HCT116 (cell line): ENCODE results near the gene MOSPD2. TPM values are rescaled to one million over a fixed set of nuclear protein-coding genes. Genes with fewer than 3 reads are reported as not detected.

Experiments
- ATAC-seq: fragments of 200-7000 bp; cut with Tn5 transposase; 2 replicates; pipeline ENCODE4 v1.9.1; 2020; ENCODE audit warnings: mild to moderate bottlenecking, moderate library complexity
- BruUV-seq: library from RNA; stranded (reverse); fragments of 400-500 nt; replicated peaks from 2 replicates; lab custom pipeline; 2021; lab: Mats Ljungman, UMichigan
- CTCF ChIA-PET: fragments of 300-600 bp; sonication (Branson Sonifier 250); formaldehyde crosslinking; loops from one replicate; lab custom pipeline; 2021; ENCODE audit warnings: antibody characterized with exemption; lab: Charles Lee
- POLR2A ChIA-PET: fragments of 300-600, 350-600 bp; sonication (Branson Sonifier 250); formaldehyde crosslinking; loops from one replicate; lab custom pipeline; 2021; ENCODE audit warnings: antibody characterized with exemption; lab: Charles Lee
- RAD21 ChIA-PET, 2 experiments: fragments of 300-600 bp; sonication (Branson Sonifier 250); formaldehyde crosslinking; loops; one replicate each; lab custom pipeline; 2023; ENCODE audit warnings: low total read pairs in 2 of 2; ENCODE audit not compliant: uncharacterized antibody in 2 of 2, unreplicated experiment in 2 of 2, low non-redundant PET in 1 of 2; lab: Charles Lee
- DNase-seq: peaks from one replicate; pipeline ENCODE4 v3.0.0-alpha.2; 2010; ENCODE audit warnings: low read depth, low spot score
- H2AFZ ChIP-seq: fragments of 200-600 bp; shearing (Covaris generic), sonication (generic); 2 replicates; pipeline ENCODE4 v1.6.1; 2017; ENCODE audit warnings: low read depth, mixed run types, mixed read lengths, antibody characterized with exemption, low read length; ENCODE audit not compliant: poor library complexity, severe bottlenecking
- H3K27ac ChIP-seq: 2 replicates; pipeline ENCODE4 v1.5.1; 2012; ENCODE audit warnings: low read depth, low read length
- H3K27me3 ChIP-seq: fragments of 200-600 bp; sonication (generic); 2 replicates; pipeline ENCODE4 v1.6.1; 2016; ENCODE audit warnings: mixed run types, low read length, mixed read lengths; ENCODE audit not compliant: insufficient read depth
- H3K36me3 ChIP-seq, 2 experiments: fragments of 200-500 bp in 1 of 2; fragments of 200-600 bp in 1 of 2; sonication (Bioruptor generic) in 1 of 2; sonication (generic) in 1 of 2; 2 replicates each; pipeline versions ENCODE4 v1.5.1 to v1.6.1; 2014 to 2016; ENCODE audit warnings: low read length in 2 of 2, inconsistent platforms in 1 of 2, mixed read lengths in 1 of 2, mixed run types in 1 of 2; ENCODE audit not compliant: insufficient read depth in 2 of 2, control insufficient read depth in 1 of 2
- H3K4me1 ChIP-seq, 2 experiments: fragments of 200-600 bp in 1 of 2; sonication (generic) in 1 of 2; 2 replicates each; pipeline versions ENCODE4 v1.5.1 to v1.6.1; 2012 to 2017; ENCODE audit warnings: low read length in 2 of 2, inconsistent platforms in 1 of 2, mild to moderate bottlenecking in 1 of 2, mixed read lengths in 1 of 2, mixed run types in 1 of 2, moderate library complexity in 1 of 2; ENCODE audit not compliant: insufficient read depth in 2 of 2, control insufficient read depth in 1 of 2
- H3K4me2 ChIP-seq: fragments of 200-600 bp; sonication (generic); 2 replicates; pipeline ENCODE4 v1.6.1; 2017; ENCODE audit warnings: mixed run types, low read length, mixed read lengths
- H3K4me3 ChIP-seq, 2 experiments: fragments of 200-600 bp in 1 of 2; sonication (generic) in 1 of 2; replicated peaks in 1 of 2; 2 replicates each; pipeline ENCODE4 v1.5.1; 2011 to 2016; ENCODE audit warnings: low read length in 2 of 2, control low read depth in 1 of 2, low read depth in 1 of 2, mild to moderate bottlenecking in 1 of 2, mixed read lengths in 1 of 2, mixed run types in 1 of 2
- H3K79me2 ChIP-seq: fragments of 200-600 bp; sonication (generic); 2 replicates; pipeline ENCODE4 v1.6.1; 2017; ENCODE audit warnings: mild to moderate bottlenecking, mixed run types, low read length, moderate library complexity, mixed read lengths; ENCODE audit not compliant: insufficient read depth
- H3K9ac ChIP-seq: fragments of 200-600 bp; sonication (generic); 2 replicates; pipeline ENCODE4 v1.6.1; 2016; ENCODE audit warnings: low read length, mixed read lengths
- H3K9me2 ChIP-seq: fragments of 200-600 bp; sonication (generic), shearing (Covaris generic); 2 replicates; pipeline ENCODE4 v1.6.1; 2017; ENCODE audit warnings: mixed run types, mild to moderate bottlenecking, moderate library complexity; ENCODE audit not compliant: insufficient read depth
- H3K9me3 ChIP-seq, 2 experiments: fragments of 200-500 bp in 1 of 2; fragments of 200-600 bp in 1 of 2; sonication (Bioruptor generic) in 1 of 2; sonication (generic) in 1 of 2; 2 replicates each; pipeline ENCODE4 v1.6.1; 2014 to 2017; ENCODE audit warnings: low read length in 2 of 2, mixed read lengths in 2 of 2, inconsistent platforms in 1 of 2, low read depth in 1 of 2, mild to moderate bottlenecking in 1 of 2, mixed run types in 1 of 2, moderate library complexity in 1 of 2; ENCODE audit not compliant: control insufficient read depth in 1 of 2, insufficient read depth in 1 of 2
- H4K20me1 ChIP-seq: fragments of 200-600 bp; sonication (generic), shearing (Covaris generic); 2 replicates; pipeline ENCODE4 v1.6.1; 2017; ENCODE audit warnings: mixed run types, mild to moderate bottlenecking, moderate library complexity; ENCODE audit not compliant: insufficient read depth
- ATF3 ChIP-seq: IDR thresholded peaks from 2 replicates; pipeline ENCODE4 v1.6.1; 2012
- CBX3 ChIP-seq: IDR thresholded peaks from 2 replicates; pipeline ENCODE4 v1.6.1; 2012; ENCODE audit warnings: low read depth
- CEBPB ChIP-seq: IDR thresholded peaks from 2 replicates; pipeline ENCODE4 v1.6.1; 2012; ENCODE audit warnings: low read depth
- EZH2 ChIP-seq: fragments of 200-600 bp; sonication (generic); IDR thresholded peaks from 2 replicates; pipeline ENCODE4 v1.6.1; 2017; ENCODE audit warnings: antibody characterized with exemption, mixed run types
- FOSL1 ChIP-seq: IDR thresholded peaks from 2 replicates; pipeline ENCODE4 v1.6.1; 2012; ENCODE audit warnings: low read depth
- TCF7L2 ChIP-seq: IDR thresholded peaks from 2 replicates; pipeline ENCODE4 v1.7.0; 2011; ENCODE audit warnings: borderline replicate concordance, inconsistent platforms; ENCODE audit not compliant: insufficient read depth, insufficient read length; ENCODE audit errors: extremely low read depth
- intact Hi-C: fragments of 100-400 bp; cut with micrococcal nuclease; formaldehyde crosslinking; loops from 2 replicates; pipeline ENCODE4 v1.10.0; 2022
- total RNA-seq: library from RNA; stranded (reverse); gene quantifications from one replicate; pipeline ENCODE4 v1.2.1, GENCODE V29; 2021; ENCODE audit not compliant: unreplicated experiment
- TF ChIP-seq, protein P1 (sequence below): IDR thresholded peaks from 2 replicates; pipeline ENCODE4 v1.6.1; 2012
- TF ChIP-seq, protein P2 (sequence below): IDR thresholded peaks from 2 replicates; pipeline ENCODE4 v1.6.1; 2011; ENCODE audit warnings: mild to moderate bottlenecking, low read length, moderate library complexity; ENCODE audit not compliant: insufficient replicate concordance; ENCODE audit errors: extremely low read depth

Gene MOSPD2
- total RNA-seq, 1 experiment from 2014 or later, result 8.9 TPM

- no peak overlapping the region for H2AFZ ChIP-seq
- H3K36me3 ChIP-seq, result no peaks in the 10 kb centered on the region
- no peak overlapping the region for H3K4me2 ChIP-seq
- RAD21 ChIA-PET, result no interaction called here
- no TSS peak for BruUV-seq
- POLR2A ChIA-PET, result no interaction called here
- H3K9me3 ChIP-seq, result no peaks in the 10 kb centered on the region
- no peak overlapping the region for H3K4me3 ChIP-seq
- TF ChIP-seq CBX3 (no peak), FOSL1 (no peak), ATF3 (no peak), CEBPB (no peak), EZH2 (no peak), TCF7L2 (no peak)
- TF ChIP-seq, protein P1, sequence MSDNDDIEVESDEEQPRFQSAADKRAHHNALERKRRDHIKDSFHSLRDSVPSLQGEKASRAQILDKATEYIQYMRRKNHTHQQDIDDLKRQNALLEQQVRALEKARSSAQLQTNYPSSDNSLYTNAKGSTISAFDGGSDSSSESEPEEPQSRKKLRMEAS, result no peak
- TF ChIP-seq, protein P2, sequence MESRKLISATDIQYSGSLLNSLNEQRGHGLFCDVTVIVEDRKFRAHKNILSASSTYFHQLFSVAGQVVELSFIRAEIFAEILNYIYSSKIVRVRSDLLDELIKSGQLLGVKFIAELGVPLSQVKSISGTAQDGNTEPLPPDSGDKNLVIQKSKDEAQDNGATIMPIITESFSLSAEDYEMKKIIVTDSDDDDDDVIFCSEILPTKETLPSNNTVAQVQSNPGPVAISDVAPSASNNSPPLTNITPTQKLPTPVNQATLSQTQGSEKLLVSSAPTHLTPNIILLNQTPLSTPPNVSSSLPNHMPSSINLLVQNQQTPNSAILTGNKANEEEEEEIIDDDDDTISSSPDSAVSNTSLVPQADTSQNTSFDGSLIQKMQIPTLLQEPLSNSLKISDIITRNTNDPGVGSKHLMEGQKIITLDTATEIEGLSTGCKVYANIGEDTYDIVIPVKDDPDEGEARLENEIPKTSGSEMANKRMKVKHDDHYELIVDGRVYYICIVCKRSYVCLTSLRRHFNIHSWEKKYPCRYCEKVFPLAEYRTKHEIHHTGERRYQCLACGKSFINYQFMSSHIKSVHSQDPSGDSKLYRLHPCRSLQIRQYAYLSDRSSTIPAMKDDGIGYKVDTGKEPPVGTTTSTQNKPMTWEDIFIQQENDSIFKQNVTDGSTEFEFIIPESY, result no peak
- TF ChIP-seq, all 23 proteins: peak for 0
- no peaks in the 10 kb centered on the region for H3K4me1 ChIP-seq
- intact Hi-C loops, result no loop called here
- no peak overlapping the region for H3K9ac ChIP-seq
- H3K79me2 ChIP-seq, result no peaks in the 10 kb centered on the region
- CTCF ChIA-PET, result no interaction called here
- no peak overlapping the region for H3K27ac ChIP-seq
- H3K27me3 ChIP-seq, result no peaks in the 10 kb centered on the region
- no peak for ATAC-seq
- no peaks in the 10 kb centered on the region for H4K20me1 ChIP-seq
- no peaks in the 10 kb centered on the region for H3K9me2 ChIP-seq
- DNase-seq, result no peak
These were observed 75.5 kb downstream of the MOSPD2 start for GRCh38 chrX:14948691-14949090.
